Measurements from ENCODE around the gene AFAP1.

DNA sequence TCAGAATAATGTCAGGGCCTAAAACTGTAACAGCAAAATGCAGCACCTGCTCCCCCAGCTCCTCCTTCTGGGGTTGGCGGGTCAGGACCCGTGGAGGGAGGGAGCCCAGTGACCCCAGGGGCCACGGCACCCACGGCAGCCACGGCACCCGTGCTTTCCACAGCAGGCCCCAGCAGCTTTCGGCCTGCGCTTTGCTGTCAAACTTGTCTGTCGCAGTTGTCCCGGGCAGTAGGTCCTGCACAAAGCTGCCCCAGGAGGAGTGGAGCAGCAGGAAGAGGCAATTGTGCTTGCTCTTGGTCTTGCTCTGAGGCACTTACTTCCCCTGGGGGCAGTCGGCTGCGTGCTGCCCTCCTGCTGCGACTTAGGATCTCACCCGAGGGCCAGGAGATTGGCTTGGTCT lies 183.6 kb downstream of the AFAP1 start:
- no peak for TF ChIP-seq GATA2 (IDR thresholded peaks at IDR 0.05; ENCODE audit: low read depth, low read length)
- TF ChIP-seq GATA3 (IDR thresholded peaks at IDR 0.05; ENCODE audit: low read depth, low read length): no peak

Data from SH-SY5Y (cell line).